Adipocyte (in vitro differentiated cells): ENCODE results near the gene AHCY.
A peak's percentile ranks its signal among the peaks of the same experiment; 100 is the strongest.
"Not testable (repeated sequence)": the region's sequence is repeated elsewhere in the genome, so short reads cannot be mapped to it uniquely, and the experiment has no call there.

Experiments used
- DNase-seq: peaks from one replicate; pipeline ENCODE4 v3.0.0-alpha.2; 2015; ENCODE audit warnings: low read depth
- H3K27me3 ChIP-seq: replicated peaks from 2 replicates; pipeline ENCODE4 v1.7.0; 2013; ENCODE audit warnings: mild to moderate bottlenecking, low read length, moderate library complexity; ENCODE audit not compliant: control insufficient read depth, insufficient read depth
- H3K36me3 ChIP-seq: 2 replicates; pipeline ENCODE4 v1.7.0; 2013; ENCODE audit warnings: low read length, mild to moderate bottlenecking, moderate library complexity; ENCODE audit not compliant: control insufficient read depth, insufficient read depth, severe bottlenecking
- H3K4me1 ChIP-seq: 2 replicates; pipeline ENCODE4 v1.7.0; 2013; ENCODE audit warnings: mild to moderate bottlenecking, low read length, moderate library complexity; ENCODE audit not compliant: control insufficient read depth, insufficient read depth
- H3K4me3 ChIP-seq: 2 replicates; pipeline ENCODE4 v1.7.0; 2013; ENCODE audit warnings: mild to moderate bottlenecking, low read length, moderate library complexity
- H3K9ac ChIP-seq: 2 replicates; pipeline ENCODE4 v1.7.0; 2013; ENCODE audit warnings: mild to moderate bottlenecking, low read length, moderate library complexity
- H3K9me3 ChIP-seq: 2 replicates; pipeline ENCODE4 v1.7.0; 2013; ENCODE audit warnings: mild to moderate bottlenecking, low read length, moderate library complexity; ENCODE audit not compliant: control insufficient read depth

AHCY gene

DNA sequence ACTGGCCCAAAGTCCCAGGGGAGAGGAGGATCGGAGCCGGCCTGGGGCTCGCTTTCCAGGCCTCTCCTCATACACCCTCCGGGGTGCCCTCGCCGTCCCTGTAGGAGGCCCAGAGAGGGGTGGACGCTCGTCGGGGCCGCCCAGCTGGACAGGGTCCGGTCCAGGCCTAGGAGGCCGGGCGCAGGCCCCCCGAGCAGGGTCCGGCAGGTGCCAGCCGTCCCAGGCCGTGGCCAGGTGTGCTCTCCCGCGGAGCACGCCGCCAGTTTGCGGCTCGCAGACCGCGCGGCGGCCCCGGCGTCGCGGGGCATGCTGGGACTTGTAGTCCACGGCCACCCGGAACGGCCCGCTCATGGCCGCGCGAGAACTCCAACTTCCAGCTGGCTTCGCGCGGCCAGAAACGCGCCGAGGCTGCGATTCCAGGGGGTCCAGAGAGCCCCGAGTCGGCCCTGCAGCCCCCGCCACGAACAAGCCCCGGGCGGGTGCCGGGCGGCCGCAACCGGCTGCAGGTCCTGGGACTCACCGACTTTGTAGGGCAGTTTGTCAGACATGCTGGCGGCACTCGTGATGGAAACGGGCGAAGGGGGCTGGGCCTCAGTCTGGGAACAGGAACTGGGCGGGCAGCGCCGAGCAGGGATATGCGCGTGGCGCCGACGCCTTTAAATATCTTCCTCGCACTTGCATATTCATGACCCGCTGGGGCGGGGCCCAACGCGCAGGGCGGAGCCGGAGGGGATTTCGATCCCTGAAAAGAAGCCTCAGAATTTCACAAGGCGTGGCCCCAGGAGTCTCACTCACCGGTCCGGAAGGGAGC is at the start of gene AHCY:
TSS of gene AHCY (minus strand) at position 633 of the 811 bp plus-strand sequence. CDS start at position 548, 85 bp downstream.
- Histone ChIP-seq H3K36me3 (no peaks in the 10 kb centered on the region), H3K9ac (peak within 1 kb of the TSS; percentile 88), H3K27me3 (no peaks in the 10 kb centered on the region), H3K4me1 (peaks cover 22% of the 10 kb centered on the region), H3K4me3 (peak within 1 kb of the TSS; percentile 85), H3K9me3 (no peaks in the 10 kb centered on the region)
- peak; percentile 99 for DNase-seq

DNA sequence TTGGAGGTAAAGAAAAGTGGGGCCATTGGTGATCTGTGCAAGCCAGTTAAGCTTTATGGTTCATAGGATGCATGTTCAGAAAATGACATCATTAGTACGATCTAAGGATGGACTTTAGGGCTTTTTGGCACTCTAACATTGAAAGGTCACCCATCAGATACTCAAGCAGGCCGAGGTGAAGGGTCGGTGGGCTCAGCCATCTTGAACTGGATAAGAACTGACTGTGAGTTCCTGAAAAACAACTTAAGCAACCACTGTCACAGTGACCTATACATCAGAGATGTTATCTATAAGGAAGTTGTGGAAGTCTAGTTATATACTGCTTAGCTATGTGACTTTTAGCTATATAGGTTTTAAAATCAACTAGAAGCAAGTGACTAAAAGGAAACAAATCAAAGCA is 46.9 kb upstream of the AHCY start:
- Histone ChIP-seq H3K36me3 (no peaks in the 10 kb centered on the region), H3K4me1 (no peaks in the 10 kb centered on the region), H3K9ac (no peak overlapping the region), H3K27me3 (no peaks in the 10 kb centered on the region), H3K4me3 (no peak overlapping the region), H3K9me3 (no peaks in the 10 kb centered on the region)
- DNase-seq = no peak

DNA sequence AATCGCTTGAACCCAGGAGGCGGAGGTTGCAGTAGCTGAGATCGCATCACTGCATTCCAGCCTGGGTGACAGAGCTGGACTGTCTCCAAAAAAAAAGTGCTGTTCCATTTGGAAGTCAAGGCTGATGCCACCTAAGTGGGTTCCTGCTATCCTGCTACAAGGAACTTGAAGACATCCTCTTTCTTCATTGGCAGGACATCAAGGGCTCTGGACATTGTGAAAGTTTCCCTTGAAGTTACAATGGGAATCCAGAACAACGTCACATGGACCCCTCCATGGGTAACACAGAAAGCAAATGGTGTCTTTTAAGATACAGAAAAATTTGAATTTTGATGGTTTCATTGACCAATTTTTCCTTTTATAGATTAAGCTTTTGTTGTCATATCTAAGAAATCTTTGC is 44.4 kb upstream of the AHCY start:
- H3K4me1 ChIP-seq = no peaks in the 10 kb centered on the region
- H3K27me3 ChIP-seq = no peaks in the 10 kb centered on the region
- no peak for DNase-seq
- H3K4me3 ChIP-seq = no peak overlapping the region
- no peak overlapping the region for H3K9ac ChIP-seq
- H3K36me3 ChIP-seq = no peaks in the 10 kb centered on the region
- no peaks in the 10 kb centered on the region for H3K9me3 ChIP-seq

DNA sequence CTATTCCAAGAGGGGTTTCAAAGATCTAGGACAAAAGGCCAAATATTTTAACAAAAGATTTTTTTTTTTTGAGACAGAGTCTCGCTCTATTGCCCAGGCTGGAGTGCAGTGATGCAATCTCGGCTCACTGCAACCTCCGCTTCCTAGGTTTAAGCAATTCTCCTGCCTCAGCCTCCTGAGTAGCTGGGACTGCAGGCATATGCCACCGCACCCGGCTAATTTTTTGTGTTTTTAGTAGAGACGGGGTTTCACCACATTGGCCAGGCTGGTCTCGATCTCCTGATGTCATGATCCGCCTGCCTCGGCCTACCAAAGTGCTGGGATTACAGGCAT is 43.3 kb upstream of the AHCY start:
- not testable (repeated sequence) for H3K4me1 ChIP-seq, DNase-seq, H3K9me3 ChIP-seq

DNA sequence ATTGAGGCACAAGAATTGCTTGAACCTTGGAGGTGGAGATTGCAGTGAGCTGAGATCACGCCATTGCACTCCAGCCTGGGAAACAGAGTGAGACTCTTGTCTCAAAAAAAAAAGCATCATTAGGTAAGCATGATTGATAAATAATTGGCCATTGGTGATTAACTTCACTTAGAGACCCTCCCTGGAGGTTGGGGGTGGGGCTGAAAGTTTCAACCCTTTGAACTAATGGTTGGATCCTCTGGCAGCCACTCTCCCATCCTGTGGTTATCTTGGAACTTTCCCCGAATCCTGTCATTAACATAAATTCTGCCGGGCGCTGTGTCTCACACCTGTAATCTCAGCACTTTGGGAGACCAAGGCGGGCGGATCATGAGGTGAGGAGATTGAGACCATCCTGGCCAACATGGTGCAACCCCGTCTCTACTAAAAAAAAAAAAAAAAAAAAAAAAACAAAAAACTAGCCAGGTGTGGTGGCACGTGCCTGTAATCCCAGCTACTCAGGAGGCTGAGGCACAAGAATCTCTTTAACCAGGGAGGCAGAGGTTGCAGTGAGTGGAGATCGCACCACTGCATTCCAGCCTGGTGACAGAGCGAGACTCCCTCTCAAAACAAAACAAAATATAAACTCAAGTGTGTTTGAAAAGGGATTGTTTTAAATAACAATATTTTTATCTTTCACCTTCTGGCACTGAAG is 42.8 kb upstream of the AHCY start:
- H3K27me3 ChIP-seq, H3K4me1 ChIP-seq, H3K4me3 ChIP-seq, H3K36me3 ChIP-seq, H3K9ac ChIP-seq, H3K9me3 ChIP-seq, DNase-seq: not testable (repeated sequence)

More for the DNA sequence above, 43.3 kb upstream of the AHCY start:
- not testable (repeated sequence) for H3K4me3 ChIP-seq, H3K36me3 ChIP-seq, H3K9ac ChIP-seq, H3K27me3 ChIP-seq

DNA sequence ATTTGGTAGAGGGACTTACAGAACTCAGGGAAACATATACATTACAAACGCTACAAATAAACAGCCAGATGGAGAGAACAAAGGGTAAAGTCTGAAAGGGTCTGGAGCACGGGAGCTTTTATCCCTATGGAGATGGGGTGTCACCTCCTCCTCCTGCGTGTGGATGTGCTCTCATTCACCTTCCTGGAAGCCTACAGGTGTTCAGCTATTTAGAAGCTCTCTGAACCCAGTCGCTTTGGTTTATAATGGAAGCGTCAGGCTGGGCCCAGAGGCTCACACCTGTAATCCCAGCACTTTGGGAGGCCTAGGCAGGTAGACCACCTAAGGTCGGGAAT is 42.2 kb upstream of the AHCY start:
- no peaks in the 10 kb centered on the region for H3K27me3 ChIP-seq
- H3K9ac ChIP-seq = no peak overlapping the region
- no peak overlapping the region for H3K4me3 ChIP-seq
- no peaks in the 10 kb centered on the region for H3K9me3 ChIP-seq
- no peaks in the 10 kb centered on the region for H3K36me3 ChIP-seq
- no peak for DNase-seq
- no peaks in the 10 kb centered on the region for H3K4me1 ChIP-seq

DNA sequence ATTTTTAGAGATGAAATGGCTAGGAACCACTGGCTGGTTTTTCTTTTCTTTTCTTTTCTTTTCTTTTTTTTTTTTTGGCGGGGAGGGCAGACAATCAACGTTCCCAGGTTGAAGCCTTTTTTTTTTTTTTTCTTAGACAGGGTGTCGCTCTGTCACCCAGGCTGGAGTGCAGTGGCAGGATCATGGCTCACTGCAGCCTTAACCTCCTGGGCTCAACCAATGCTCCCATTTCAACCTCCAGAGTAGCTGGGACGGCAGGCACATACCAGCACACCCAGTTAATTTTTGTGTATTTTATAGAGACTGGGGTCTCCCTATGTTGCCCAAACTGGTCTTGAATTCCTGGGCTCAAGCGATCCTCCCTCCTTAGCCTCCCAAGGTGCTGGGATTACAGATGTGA is 41.1 kb upstream of the AHCY start:
- Histone ChIP-seq H3K27me3 (no peaks in the 10 kb centered on the region), H3K9ac (no peak overlapping the region), H3K4me3 (no peak overlapping the region), H3K36me3 (no peaks in the 10 kb centered on the region), H3K9me3 (no peaks in the 10 kb centered on the region), H3K4me1 (no peaks in the 10 kb centered on the region)
- DNase-seq = no peak

DNA sequence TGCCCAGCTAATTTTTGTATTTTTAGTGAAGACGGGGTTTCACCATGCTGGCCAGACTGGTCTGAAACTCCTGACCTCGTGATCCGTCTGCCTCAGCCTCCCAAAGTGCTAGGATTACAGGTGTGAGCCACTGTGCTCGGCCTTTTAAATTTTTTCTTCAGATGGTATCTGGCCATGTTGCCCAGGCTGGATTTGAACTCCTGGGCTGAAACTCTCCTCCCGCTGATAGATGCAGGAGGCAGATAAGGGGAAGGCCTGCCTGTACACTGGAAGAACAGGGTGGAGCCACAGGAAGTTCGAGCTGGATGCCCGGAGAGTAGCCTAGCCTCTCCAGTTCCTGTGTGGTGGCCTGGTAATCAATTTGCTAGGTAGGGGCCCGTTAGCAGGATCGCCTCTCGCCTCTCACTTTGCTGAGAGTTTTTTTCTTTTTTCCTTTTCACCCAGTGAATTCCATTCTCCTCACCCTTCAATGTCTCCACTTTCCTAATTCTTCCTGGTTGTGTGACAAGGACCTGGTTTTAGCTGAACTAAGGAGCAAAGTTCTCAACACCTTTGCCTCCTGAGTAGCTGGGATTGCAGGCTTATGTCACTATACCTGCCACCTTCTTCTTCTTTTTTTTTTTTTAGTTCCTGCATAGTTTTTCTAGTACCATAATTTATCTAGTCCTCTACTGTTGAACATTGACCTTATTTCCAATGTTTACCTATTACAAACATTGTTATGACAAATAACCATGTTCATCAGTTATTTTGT is 40.5 kb upstream of the AHCY start:
- no peak overlapping the region for H3K4me3 ChIP-seq
- no peaks in the 10 kb centered on the region for H3K4me1 ChIP-seq
- H3K9ac ChIP-seq = no peak overlapping the region
- no peak for DNase-seq
- no peaks in the 10 kb centered on the region for H3K27me3 ChIP-seq
- H3K36me3 ChIP-seq = no peaks in the 10 kb centered on the region
- no peaks in the 10 kb centered on the region for H3K9me3 ChIP-seq

DNA sequence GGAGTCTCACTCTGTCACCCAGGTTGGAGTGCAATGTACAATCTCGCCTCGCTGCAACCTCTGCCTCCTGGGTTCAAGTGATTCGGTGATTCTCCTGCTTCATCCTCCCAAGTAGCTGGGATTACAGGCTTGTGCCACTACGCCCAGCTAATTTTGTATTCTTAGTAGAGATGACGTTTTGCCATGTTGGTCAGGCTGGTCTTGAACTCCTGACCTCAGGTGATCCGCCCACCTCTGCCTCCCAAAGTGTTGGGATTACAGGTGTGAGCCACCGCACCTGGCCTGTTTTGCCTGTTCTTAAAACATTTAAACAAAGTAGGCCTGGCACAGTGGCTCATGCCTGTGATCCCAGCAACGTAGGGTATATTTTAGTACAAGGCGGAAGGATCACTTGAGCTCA is 38.0 kb upstream of the AHCY start:
- not testable (repeated sequence) for H3K9ac ChIP-seq, H3K4me1 ChIP-seq, H3K9me3 ChIP-seq, H3K4me3 ChIP-seq, DNase-seq, H3K27me3 ChIP-seq, H3K36me3 ChIP-seq

DNA sequence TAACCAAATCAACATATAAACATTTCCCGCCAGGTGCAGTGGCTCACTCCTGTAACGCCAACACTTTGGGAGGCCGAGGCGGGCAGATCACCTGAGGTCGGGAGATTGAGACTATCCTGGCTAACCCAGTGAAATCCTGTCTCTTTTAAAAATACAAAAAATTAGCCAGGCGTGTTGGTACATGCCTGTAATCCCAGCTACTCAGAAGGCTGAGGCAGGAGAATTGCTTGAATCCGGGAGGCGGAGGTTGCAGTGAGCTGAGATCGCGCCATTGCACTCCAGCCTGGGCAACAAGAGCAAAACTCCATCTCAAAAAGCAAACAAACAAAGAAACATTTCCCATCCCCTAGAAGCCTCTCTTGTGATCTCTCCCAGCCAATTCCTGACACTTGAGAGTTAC is 37.6 kb upstream of the AHCY start:
- H3K36me3 ChIP-seq, DNase-seq, H3K27me3 ChIP-seq, H3K9me3 ChIP-seq, H3K4me3 ChIP-seq, H3K9ac ChIP-seq, H3K4me1 ChIP-seq: not testable (repeated sequence)

DNA sequence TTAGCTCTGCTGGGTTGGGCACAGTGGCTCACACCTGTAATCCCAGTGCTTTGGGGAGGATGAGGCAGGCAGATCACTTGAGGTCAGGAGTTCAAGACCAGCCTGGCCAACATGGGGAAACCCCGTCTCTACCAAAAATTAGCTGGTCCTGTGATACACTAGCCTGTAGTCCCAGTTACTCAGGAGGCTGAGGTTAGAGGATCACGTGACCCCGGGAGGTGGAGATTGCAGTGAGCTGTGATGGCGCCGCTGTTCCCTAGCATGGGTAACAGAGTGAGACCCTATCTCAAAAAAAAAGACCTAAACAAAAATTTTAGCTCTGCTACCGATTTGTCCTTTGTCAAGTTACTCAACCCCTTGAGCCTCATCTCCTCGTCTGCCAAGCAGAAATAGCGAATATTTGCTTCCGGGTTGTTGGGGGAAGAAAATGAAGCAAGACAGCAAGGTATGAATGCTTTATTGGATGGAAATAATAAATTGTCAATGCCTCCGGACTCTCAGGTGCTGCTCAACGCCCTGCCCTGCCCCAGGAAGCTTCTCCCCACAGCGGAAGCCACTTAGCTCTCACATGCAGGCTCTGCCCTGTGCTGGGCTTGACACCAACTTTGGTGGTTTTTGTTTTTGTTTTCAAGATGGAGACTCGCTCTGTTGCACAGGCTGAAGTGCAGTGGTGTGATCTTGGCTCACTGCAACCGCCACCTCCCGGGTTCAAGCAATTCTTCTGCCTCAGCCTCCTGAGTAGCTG is 35.0 kb upstream of the AHCY start:
- no peaks in the 10 kb centered on the region for H3K27me3 ChIP-seq
- H3K9me3 ChIP-seq = no peaks in the 10 kb centered on the region
- H3K36me3 ChIP-seq = no peaks in the 10 kb centered on the region
- no peak overlapping the region for H3K4me3 ChIP-seq
- DNase-seq = no peak
- no peak overlapping the region for H3K9ac ChIP-seq
- peaks cover 4% of the 10 kb centered on the region for H3K4me1 ChIP-seq
